GM18520 (cell line): ENCODE data around the gene SALL3.
"Not testable (repeated sequence)": the region's sequence is repeated elsewhere in the genome, so short reads cannot be mapped to it uniquely, and the experiment has no call there.

Experiments used
- ATAC-seq: cut with Tn5 transposase; IDR thresholded peaks from one replicate; pipeline ENCODE4 v1.9.1; 2021; ENCODE audit not compliant: unreplicated experiment

The SALL3 gene

GRCh38 chr18:78979730-78980278, at the start of gene SALL3:
Gene SALL3 (plus strand): TSS chr18:78979818. CDS start chr18:78980275, 457 bp downstream.
- ATAC-seq = no peak

GRCh38 chr18:78932281-78932680, 47.3 kb upstream of the SALL3 start:
- ATAC-seq = no peak

DNA sequence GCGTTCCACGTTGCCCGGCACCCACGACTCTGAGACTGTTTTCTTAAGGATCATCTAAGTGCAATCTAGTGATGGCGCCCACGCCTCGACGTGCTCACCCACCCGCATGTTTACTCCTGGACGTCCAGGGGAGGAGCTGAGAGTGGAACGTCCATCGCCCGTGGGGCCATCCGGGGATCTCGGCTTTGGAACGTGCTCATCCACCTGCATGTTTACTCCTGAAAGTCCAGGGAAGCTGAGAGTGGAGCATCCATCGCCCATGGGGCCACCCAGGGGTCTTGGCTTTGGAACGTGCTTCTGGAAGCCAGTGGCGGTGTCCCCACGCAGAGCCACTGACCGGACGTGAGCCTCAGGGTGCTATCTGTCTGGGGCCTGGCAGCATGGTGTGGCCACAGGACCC, 45.6 kb upstream of the SALL3 start:
- no peak for ATAC-seq

GRCh38 chr18:78934551-78935225, 44.9 kb upstream of the SALL3 start:
- ATAC-seq = no peak

GRCh38 chr18:78935406-78935805, 44.2 kb upstream of the SALL3 start:
- ATAC-seq = no peak

DNA sequence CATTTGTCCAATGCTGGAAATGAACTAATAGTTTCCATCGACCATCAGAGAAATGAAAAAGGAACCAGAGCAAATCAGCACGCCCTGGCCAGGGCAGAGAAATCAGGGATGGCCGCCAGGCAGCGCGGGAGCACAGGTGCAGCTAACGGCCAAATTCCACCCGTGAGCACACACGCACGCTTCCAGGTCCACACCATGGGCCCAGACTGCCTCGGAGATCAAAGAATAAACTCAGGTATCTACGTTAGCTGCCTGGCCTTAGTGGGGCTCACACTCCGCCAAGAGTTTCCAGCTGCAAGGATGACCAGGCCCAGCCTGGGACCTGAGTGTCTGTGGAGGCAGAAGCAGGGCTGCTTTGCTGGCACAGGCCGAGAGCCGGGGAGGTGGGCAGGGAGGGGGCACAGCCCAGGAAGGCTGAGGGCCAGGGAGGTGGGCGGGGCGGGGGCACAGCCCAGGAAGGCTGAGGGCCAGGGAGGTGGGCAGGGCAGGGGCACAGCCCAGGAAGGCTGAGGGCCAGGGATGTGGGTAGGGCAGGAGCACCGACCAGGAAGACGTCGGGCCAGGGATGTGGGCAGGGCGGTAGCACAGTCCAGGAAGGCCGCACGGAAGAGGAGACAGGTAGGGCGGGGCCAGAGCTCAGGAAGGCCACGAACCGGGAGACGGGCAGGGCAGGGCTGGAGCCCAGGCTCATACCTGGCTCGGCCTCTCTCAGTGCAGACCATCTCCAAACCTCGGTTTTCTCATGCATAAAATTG, 43.2 kb upstream of the SALL3 start:
- ATAC-seq = no peak

GRCh38 chr18:78937166-78937565, 42.5 kb upstream of the SALL3 start:
- no peak for ATAC-seq

DNA sequence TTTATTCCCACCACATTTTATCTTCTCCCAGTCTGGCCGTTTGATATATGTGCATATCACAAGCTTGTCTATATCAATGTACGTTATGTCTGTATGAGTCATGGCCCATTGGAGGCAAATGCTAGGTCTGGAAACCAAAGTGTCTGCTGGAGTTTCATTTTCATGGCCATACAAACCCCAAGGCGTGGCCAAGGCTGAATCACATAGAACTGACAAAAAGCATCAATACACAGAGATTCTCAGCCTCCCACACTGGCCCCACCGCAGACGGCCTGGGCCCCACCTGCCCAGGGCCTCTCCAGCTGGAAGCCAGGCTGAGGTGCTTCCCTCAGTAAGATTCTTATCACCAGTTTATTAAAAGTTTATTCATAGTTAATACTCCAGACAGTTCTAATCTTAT, 40.5 kb upstream of the SALL3 start:
- peak; percentile 56 for ATAC-seq

DNA sequence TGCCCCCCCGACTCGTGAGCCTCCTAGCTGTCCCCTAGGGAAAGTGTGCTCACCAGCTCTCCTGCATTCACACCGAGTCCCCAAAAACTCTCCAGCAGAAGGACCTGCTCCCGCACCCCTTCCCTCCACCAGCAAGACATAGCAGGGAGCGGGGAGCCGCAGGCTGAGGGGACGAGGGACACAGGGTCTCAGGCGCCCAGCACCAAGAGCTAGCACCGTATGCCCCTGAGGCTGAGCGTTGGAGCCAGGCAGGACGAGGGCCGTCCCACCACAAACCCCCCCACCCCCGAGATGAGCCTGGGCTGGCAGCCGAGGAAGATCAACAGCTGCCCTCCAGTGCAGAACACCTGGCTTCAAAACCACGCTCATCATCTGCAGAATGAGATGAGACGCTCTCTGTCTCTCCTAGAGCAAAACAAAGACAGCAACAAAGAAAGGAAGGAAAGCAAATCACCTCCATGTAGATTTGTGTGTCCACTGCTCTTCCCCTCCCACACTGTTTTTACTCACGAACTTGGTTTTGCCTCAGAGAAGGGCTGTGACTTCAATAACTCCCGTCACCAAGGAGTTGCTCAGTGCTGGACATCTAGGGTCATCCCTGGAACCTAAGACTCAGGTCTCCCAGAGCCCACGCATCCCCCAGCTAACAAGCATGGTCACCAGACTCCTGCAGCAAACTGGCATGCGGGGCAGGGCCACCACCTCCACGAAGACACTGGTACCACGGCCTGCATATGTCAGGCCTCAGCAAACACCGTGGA, 39.7 kb upstream of the SALL3 start:
- no peak for ATAC-seq

DNA sequence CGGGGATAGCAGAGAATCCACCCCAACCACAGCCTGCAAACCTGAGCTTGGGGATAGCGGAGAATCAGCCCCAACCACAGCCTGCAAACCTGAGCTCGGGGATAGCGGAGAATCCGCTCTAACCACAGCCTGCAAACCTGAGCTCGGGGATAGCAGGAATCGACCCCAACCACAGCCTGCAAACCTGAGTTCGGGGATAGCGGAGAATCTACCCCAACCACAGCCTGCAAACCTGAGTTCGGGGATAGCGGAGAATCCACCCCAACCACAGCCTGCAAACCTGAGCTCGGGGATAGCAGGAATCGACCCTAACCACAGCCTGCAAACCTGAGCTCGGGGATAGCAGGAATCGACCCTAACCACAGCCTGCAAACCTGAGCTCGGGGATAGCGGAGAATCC, 37.4 kb upstream of the SALL3 start:
- ATAC-seq = not testable (repeated sequence)

DNA sequence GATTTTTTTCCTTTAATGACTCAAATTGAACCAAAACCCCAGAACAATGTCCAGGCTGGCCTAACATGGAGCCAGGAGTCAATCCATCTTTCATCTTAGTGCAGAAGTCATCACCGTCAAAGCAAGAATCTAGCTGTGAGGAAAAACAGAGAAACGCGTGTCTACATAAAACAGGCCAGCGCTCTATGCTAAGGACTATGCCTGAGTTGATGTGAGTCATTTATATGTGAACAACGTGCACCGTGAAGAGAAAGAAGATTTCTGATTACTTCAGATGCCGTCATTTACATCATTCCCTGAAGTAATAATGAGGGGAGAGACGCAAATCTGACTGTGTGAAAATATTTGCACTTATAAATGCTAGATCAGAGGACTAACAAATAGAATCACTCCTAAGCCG, 34.0 kb upstream of the SALL3 start:
- no peak for ATAC-seq

DNA sequence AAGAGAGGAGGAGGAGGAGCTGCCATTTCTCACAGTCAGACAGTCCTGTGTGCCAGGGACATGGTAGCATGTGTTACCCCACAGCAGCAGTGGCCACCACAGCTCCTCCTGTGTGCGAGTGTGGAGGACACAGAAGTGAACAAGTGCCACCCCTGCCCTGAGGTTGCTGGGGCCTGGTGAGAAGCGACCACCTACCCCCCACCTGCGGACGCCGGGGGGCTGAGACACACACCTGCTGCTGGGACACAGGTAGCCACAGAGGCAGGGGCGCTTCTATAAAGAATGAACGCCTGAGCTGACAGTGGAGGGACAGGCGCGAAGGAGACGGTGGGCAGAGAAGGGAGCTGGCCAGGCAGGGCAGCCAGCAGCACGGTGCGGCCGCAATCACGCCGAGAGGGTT, 32.3 kb upstream of the SALL3 start:
- ATAC-seq = no peak

DNA sequence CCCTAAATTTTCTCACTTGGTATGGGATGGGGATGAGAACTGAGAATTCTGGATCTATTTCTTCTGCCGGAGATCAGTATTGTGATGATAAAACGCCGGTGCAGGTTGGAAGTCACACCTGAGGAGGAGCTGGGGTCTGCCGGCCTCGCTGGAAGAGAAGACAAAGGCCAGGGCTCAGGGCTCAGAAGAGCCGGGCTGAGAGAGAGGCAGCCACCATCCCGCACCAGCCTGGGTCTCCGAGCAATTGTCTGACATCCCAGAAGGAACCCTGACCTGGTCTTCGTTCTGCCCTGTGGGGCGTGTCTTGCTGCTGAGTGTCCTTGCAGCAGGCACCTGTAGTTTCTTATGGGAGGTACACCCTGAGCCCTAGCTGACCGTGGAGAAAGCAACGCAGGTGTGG, 31.4 kb upstream of the SALL3 start:
- ATAC-seq = no peak

DNA sequence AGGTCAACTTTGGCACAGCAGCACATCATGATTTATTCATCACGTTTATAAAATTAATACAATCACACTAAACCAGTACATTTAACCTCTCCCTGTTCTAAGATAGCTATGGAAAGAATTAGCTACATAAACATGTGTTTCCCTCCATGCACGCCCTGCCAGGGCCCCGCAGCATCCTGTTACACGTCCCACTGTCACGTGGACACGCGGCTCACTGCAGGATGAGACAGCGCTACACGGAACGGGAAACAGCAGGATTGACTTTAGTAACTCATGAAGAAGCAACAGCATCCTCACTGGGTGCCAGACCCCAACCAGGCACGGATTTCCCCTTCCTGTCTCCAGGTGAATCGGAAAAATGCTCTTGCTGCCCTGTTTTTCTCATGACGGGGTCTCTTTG, 30.9 kb upstream of the SALL3 start:
- ATAC-seq = no peak

GRCh38 chr18:78949216-78949615, 30.4 kb upstream of the SALL3 start:
- no peak for ATAC-seq

GRCh38 chr18:78950386-78950785, 29.2 kb upstream of the SALL3 start:
- no peak for ATAC-seq

DNA sequence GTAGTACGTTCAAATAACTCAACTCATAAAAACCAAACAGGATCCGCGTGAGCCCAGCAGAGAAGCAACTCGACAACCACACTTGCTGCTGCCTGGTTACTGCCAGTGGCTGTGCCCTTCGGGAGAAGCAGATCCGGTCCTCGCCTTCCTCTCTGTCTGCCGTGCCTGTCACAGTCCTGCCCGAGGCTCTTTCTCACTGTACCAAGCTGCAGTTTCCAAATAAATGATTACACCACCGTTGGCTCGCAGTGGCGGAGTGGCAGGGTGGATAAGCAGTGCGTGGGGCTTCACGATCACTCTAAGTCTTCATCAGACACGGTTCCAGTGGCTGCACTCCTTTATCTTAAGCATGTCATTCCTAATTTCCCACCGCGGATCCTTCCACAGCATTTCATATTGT, 26.1 kb upstream of the SALL3 start:
- no peak for ATAC-seq

DNA sequence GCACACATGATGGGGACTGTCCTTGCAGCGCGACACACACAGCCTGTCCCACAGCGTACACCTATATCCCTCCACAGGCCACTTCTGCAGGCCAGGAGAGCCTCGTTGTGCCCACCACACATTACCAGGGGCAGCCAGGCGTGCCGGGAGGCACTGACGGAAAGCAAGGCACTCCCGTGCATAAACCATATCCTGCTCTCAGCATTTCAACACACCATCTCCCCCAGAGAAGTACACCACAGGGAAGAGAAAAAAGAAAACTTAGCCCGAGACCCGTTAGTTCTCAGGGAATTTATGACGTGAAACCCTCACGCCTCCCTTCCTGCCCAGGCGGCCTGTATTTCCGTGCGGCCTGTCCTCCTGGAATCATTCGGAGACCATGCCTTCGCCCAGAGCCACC, 24.6 kb upstream of the SALL3 start:
- ATAC-seq = no peak

- ATAC-seq = no peak
Measured at GRCh38 chr18:78957140-78957539, 22.5 kb upstream of the SALL3 start.

DNA sequence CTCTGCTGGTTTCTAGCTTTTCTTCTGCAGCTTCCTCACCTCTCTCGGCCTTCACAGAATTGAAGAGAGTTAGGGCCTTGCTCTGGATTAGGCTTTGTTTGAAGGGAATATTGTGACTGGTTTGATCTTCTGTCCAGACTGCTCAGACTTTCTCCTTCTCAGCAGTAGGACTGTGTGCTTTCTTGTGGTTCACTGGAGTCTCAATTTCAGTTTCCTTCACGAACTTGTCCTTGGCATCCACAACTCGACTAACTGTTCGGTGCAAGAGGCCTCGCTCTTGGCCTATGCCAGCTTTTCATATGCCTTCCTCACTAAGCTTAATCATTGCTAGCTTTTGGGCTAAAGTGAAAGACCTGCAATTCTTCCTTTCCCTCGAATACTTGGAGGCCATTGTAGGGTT, 18.9 kb upstream of the SALL3 start:
- ATAC-seq = no peak

DNA sequence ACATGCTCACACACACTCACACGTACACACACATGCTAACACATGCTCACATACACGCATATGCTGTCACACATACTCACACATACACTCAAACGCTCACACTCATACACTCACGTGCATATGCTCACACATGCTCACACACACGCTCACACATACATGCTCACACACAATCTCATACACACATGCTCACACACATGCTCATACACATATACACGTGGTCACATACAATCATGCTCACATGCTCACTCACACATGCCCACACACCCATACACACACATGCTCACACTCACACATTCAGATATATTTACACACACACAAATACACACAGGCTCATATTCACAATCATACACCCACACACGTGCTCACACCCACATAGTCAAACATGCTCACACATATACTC, 17.5 kb upstream of the SALL3 start:
- ATAC-seq = no peak

DNA sequence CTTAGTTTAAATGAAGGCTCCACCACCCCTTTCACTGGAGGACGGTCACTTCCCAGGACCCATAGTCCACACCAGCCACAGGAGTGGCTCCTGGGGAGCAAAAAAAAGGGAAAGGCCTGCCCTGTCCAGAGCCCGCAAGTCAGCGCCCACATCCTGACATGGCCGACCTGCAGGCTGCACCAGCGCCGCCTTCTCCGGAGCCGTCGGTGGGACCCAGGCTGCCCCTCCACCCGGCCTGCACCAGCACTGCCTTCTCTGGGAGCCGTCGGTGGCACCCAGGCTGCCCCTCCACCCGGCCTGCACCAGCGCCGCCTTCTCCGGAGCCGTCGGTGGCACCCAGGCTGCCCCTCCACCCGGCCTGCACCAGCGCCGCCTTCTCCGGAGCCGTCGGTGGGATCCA, 14.9 kb upstream of the SALL3 start:
- ATAC-seq = not testable (repeated sequence)
